SIG-M5 (cell line): ENCODE results near the gene TTYH2.
A peak's percentile ranks its signal among the peaks of the same experiment; 100 is the strongest.

ENCODE experiments used
- DNase-seq: peaks from one replicate; lab custom pipeline; 2025; lab: John Stamatoyannopoulos, UW

Gene TTYH2

GRCh38 chr17:74196541-74197317 lies 16.6 kb upstream of the TTYH2 start:
- DNase-seq: no peak

- no peak for DNase-seq
Observed at GRCh38 chr17:74197801-74198200, 15.6 kb upstream of the TTYH2 start.

GRCh38 chr17:74198694-74199093 lies 14.7 kb upstream of the TTYH2 start:
- no peak for DNase-seq

- no peak for DNase-seq
Observed at GRCh38 chr17:74199306-74200092, 13.9 kb upstream of the TTYH2 start.

GRCh38 chr17:74200112-74200511 lies 13.3 kb upstream of the TTYH2 start:
- no peak for DNase-seq

GRCh38 chr17:74201250-74201649 lies 12.1 kb upstream of the TTYH2 start:
- no peak for DNase-seq

- DNase-seq: no peak
Observed at GRCh38 chr17:74201948-74202347, 11.4 kb upstream of the TTYH2 start.

GRCh38 chr17:74202938-74203337 lies 10.4 kb upstream of the TTYH2 start:
- DNase-seq: no peak

GRCh38 chr17:74203439-74204240 lies 9.7 kb upstream of the TTYH2 start, which contains the start of gene RPL38:
Gene RPL38, plus strand, starts transcription at chr17:74203678. Its CDS starts 278 bp downstream, at chr17:74203956.
- peak; percentile 75 for DNase-seq

GRCh38 chr17:74204474-74204873 lies 8.9 kb upstream of the TTYH2 start:
- no peak for DNase-seq

GRCh38 chr17:74205274-74205673 lies 8.1 kb upstream of the TTYH2 start:
- no peak for DNase-seq

- DNase-seq: no peak
Observed at GRCh38 chr17:74206332-74206818, 7.0 kb upstream of the TTYH2 start.

- DNase-seq: no peak
Observed at GRCh38 chr17:74210191-74211140, 2.9 kb upstream of the TTYH2 start.

GRCh38 chr17:74211141-74211911 lies 2.0 kb upstream of the TTYH2 start:
- no peak for DNase-seq

- DNase-seq: no peak
Observed at GRCh38 chr17:74211912-74212208, 1.5 kb upstream of the TTYH2 start.

GRCh38 chr17:74212209-74212912 lies 1.0 kb upstream of the TTYH2 start:
- DNase-seq: no peak

- DNase-seq: no peak
Observed at GRCh38 chr17:74213861-74214391, 555 bp downstream of the TTYH2 start.

GRCh38 chr17:74214484-74215341 lies 1.3 kb downstream of the TTYH2 start:
- no peak for DNase-seq

GRCh38 chr17:74215342-74215727 lies 2.0 kb downstream of the TTYH2 start:
- DNase-seq: no peak
